CD4-positive, alpha-beta T cell (primary cell): ENCODE measurements around the gene MGA. TPM values are rescaled to one million over a fixed set of nuclear protein-coding genes. Genes with fewer than 3 reads are reported as not detected.

ENCODE experiments used
- ATAC-seq: fragments of 200-7000 bp; cut with Tn5 transposase; one replicate; pipeline ENCODE4 v1.10.0; 2022; ENCODE audit warnings: mild to moderate bottlenecking; ENCODE audit not compliant: poor library complexity
- CTCF ChIA-PET: fragments of 350-600 bp; sonication (Branson Sonifier 250); formaldehyde crosslinking; loops from one replicate; lab custom pipeline; 2021; ENCODE audit warnings: antibody characterized with exemption, inconsistent platforms; lab: Charles Lee
- POLR2A ChIA-PET: fragments of 350-600 bp; sonication (Branson Sonifier 250); formaldehyde crosslinking; loops from one replicate; lab custom pipeline; 2021; ENCODE audit warnings: antibody characterized with exemption, inconsistent platforms; lab: Charles Lee
- DNase-seq, 14 experiments: peaks; one replicate each; pipeline ENCODE4 v3.0.0-alpha.2; 2013 to 2020; ENCODE audit warnings: mixed read lengths in 2 of 14
- H3K27ac ChIP-seq, 2 donors: one replicate each; pipeline versions ENCODE4 v1.5.1 to v1.7.0; 2013; ENCODE audit warnings: low read length in 2 of 2, low read depth in 1 of 2, mild to moderate bottlenecking in 1 of 2
- H3K27me3 ChIP-seq, 2 experiments: 1 replicate in 1 of 2; 2 replicates in 1 of 2; pipeline versions ENCODE4 v1.6.1 to v1.7.0; 2013; ENCODE audit warnings: low read length in 2 of 2, control low read depth in 1 of 2, mild to moderate bottlenecking in 1 of 2, moderate library complexity in 1 of 2; ENCODE audit not compliant: insufficient read depth in 2 of 2, control insufficient read depth in 1 of 2
- H3K36me3 ChIP-seq: one replicate; pipeline ENCODE4 v1.6.1; 2013; ENCODE audit warnings: low read length, control low read depth; ENCODE audit not compliant: insufficient read depth
- H3K4me1 ChIP-seq: one replicate; pipeline ENCODE4 v1.6.1; 2013; ENCODE audit warnings: low read length, control low read depth; ENCODE audit not compliant: insufficient read depth
- H3K4me3 ChIP-seq: one replicate; pipeline ENCODE4 v1.5.1; 2013; ENCODE audit warnings: mild to moderate bottlenecking, low read length, moderate library complexity
- H3K9me3 ChIP-seq, 2 experiments: 1 replicate in 1 of 2; 2 replicates in 1 of 2; pipeline versions ENCODE4 v1.6.1 to v1.7.0; 2013; ENCODE audit warnings: low read length in 2 of 2, mild to moderate bottlenecking in 2 of 2, control low read depth in 1 of 2, moderate library complexity in 1 of 2; ENCODE audit not compliant: control insufficient read depth in 1 of 2, insufficient read depth in 1 of 2
- H3K27ac Mint-ChIP-seq: one replicate; pipeline ENCODE4 v1.8.0; 2020; ENCODE audit warnings: mixed read lengths
- H3K27me3 Mint-ChIP-seq: one replicate; pipeline ENCODE4 v1.8.0; 2021; ENCODE audit warnings: mixed read lengths
- H3K36me3 Mint-ChIP-seq: one replicate; pipeline ENCODE4 v1.8.0; 2021; ENCODE audit warnings: low read depth, mixed read lengths
- H3K4me1 Mint-ChIP-seq: one replicate; pipeline ENCODE4 v1.8.0; 2021; ENCODE audit warnings: low read depth, mixed read lengths
- H3K4me3 Mint-ChIP-seq: one replicate; pipeline ENCODE4 v1.8.0; 2020; ENCODE audit warnings: mild to moderate bottlenecking, mixed read lengths
- H3K9me3 Mint-ChIP-seq: one replicate; pipeline ENCODE4 v1.8.0; 2020; ENCODE audit warnings: mixed read lengths
- intact Hi-C, 2 experiments: fragments of 100-400 bp; cut with DNase I in 1 of 2; cut with micrococcal nuclease in 1 of 2; formaldehyde crosslinking; loops; one replicate each; pipeline versions ENCODE4 v1.15.1 to v1.9.0; 2023 to 2025; cut with DNase I, micrococcal nuclease
- total RNA-seq, 174 experiments: library from RNA in 2 of 174; stranded (reverse) in 2 of 174; gene quantifications; one replicate each; pipeline ENCODE4 v1.2.3 and lab custom pipeline; 2021 to 2026
- TF ChIP-seq, protein P1 (sequence below): fragments of 200-600 bp; IDR thresholded peaks from one replicate; pipeline ENCODE4 v1.8.0; 2022; ENCODE audit warnings: antibody characterized with exemption, mild to moderate bottlenecking

The MGA gene
- total RNA-seq, 2 experiments from 2014 or later = 31.0 to 33.9 TPM

- Histone ChIP-seq H3K4me3 (peak overlapping the region; percentile 65), H3K27ac (peak overlapping the region; percentile 81 to 91), H3K36me3 (no peaks in the 10 kb centered on the region), H3K9me3 (peaks cover 0 to 13% of the 10 kb centered on the region in 2 experiments), H3K27me3 (no peaks in the 10 kb centered on the region), H3K4me1 (peaks cover 32% of the 10 kb centered on the region)
- no peaks in the 10 kb centered on the region for H3K9me3 Mint-ChIP-seq
- peak overlapping the region; percentile 89 for H3K27ac Mint-ChIP-seq
- ChIA-PET CTCF (interaction anchor here (0.6 to 2.1 kb wide), 7 partner anchors 13 to 313 kb away, joined by 3 to 12 read pairs (median 3); partner anchors contain the start of genes EHD4 and SPTBN5), POLR2A (interaction anchor here (0.6 to 3.4 kb wide), 23 partner anchors 12 to 1219 kb away, joined by 3 to 46 read pairs (median 5); partner anchors contain the start of genes BAHD1, GANC, MAPKBP1 and RPAP1)
- H3K36me3 Mint-ChIP-seq = peaks cover 15% of the 10 kb centered on the region
- ATAC-seq (no peak), DNase-seq (no peak)
- intact Hi-C loops = loop anchor here (2.0 to 10.0 kb wide), 5 partner anchors 38 to 255 kb away; partner anchors contain the start of genes MAPKBP1 (in 1 of the 2) and NDUFAF1 (in 1 of the 2)
- TF ChIP-seq, protein P1, sequence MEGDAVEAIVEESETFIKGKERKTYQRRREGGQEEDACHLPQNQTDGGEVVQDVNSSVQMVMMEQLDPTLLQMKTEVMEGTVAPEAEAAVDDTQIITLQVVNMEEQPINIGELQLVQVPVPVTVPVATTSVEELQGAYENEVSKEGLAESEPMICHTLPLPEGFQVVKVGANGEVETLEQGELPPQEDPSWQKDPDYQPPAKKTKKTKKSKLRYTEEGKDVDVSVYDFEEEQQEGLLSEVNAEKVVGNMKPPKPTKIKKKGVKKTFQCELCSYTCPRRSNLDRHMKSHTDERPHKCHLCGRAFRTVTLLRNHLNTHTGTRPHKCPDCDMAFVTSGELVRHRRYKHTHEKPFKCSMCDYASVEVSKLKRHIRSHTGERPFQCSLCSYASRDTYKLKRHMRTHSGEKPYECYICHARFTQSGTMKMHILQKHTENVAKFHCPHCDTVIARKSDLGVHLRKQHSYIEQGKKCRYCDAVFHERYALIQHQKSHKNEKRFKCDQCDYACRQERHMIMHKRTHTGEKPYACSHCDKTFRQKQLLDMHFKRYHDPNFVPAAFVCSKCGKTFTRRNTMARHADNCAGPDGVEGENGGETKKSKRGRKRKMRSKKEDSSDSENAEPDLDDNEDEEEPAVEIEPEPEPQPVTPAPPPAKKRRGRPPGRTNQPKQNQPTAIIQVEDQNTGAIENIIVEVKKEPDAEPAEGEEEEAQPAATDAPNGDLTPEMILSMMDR = no peak
- H3K4me1 Mint-ChIP-seq = peaks cover 60% of the 10 kb centered on the region
- H3K27me3 Mint-ChIP-seq = no peaks in the 10 kb centered on the region
- peak overlapping the region; percentile 83 for H3K4me3 Mint-ChIP-seq
Observed at GRCh38 chr15:41659855-41660234, 360 bp upstream of the MGA start.

GRCh38 chr15:41661078-41661517, 893 bp downstream of the MGA start:
- peaks cover 69% of the 10 kb centered on the region for H3K4me1 Mint-ChIP-seq
- peak overlapping the region; percentile 89 for H3K27ac Mint-ChIP-seq
- no peak for DNase-seq
- peak overlapping the region; percentile 83 for H3K4me3 Mint-ChIP-seq
- H3K9me3 Mint-ChIP-seq = no peaks in the 10 kb centered on the region
- CTCF ChIA-PET = interaction anchor here (1.0 to 2.1 kb wide), 7 partner anchors 14 to 311 kb away, joined by 3 to 12 read pairs (median 3); partner anchors contain the start of genes EHD4 and SPTBN5
- peaks cover 0 to 13% of the 10 kb centered on the region in 2 experiments for H3K9me3 ChIP-seq
- peak overlapping the region; percentile 65 for H3K4me3 ChIP-seq
- intact Hi-C loops = loop anchor here (2.0 to 5.0 kb wide), 4 partner anchors 39 to 111 kb away; partner anchors contain the start of gene MAPKBP1 (in 1 of the 2)
- no peaks in the 10 kb centered on the region for H3K27me3 Mint-ChIP-seq
- TF ChIP-seq, protein P1 = no peak
- no peaks in the 10 kb centered on the region for H3K27me3 ChIP-seq
- peaks cover 32% of the 10 kb centered on the region for H3K4me1 ChIP-seq
- peak overlapping the region; percentile 81 to 91 for H3K27ac ChIP-seq
- POLR2A ChIA-PET = interaction anchor here (0.5 to 3.4 kb wide), 27 partner anchors 10 to 967 kb away, joined by 3 to 46 read pairs (median 5); partner anchors contain the start of genes CHP1, EHD4, EXD1 and GANC
- no peaks in the 10 kb centered on the region for H3K36me3 ChIP-seq
- no peak for ATAC-seq
- peaks cover 15% of the 10 kb centered on the region for H3K36me3 Mint-ChIP-seq

GRCh38 chr15:41661518-41662225, 1.5 kb downstream of the MGA start:
- ChIA-PET CTCF (interaction anchor here (0.6 to 2.1 kb wide), 4 partner anchors 13 to 311 kb away, joined by 3 to 10 read pairs (median 3); partner anchors contain the start of gene EHD4), POLR2A (interaction anchor here (0.7 to 3.4 kb wide), 14 partner anchors 10 to 431 kb away, joined by 3 to 46 read pairs (median 6); partner anchors contain the start of genes CHP1, EHD4, EXD1 and MAPKBP1)
- intact Hi-C loops = loop anchor here (2.0 to 5.0 kb wide), 4 partner anchors 39 to 111 kb away; partner anchors contain the start of gene MAPKBP1 (in 1 of the 2)
- H3K4me3 Mint-ChIP-seq = peak overlapping the region; percentile 83
- peaks cover 0 to 13% of the 10 kb centered on the region in 2 experiments for H3K9me3 ChIP-seq
- peaks cover 75% of the 10 kb centered on the region for H3K4me1 Mint-ChIP-seq
- peak overlapping the region; percentile 81 to 91 for H3K27ac ChIP-seq
- H3K27me3 ChIP-seq = no peaks in the 10 kb centered on the region
- H3K27me3 Mint-ChIP-seq = no peaks in the 10 kb centered on the region
- DNase-seq = peak; percentile 33 to 91 (median 62)
- peak overlapping the region; percentile 65 for H3K4me3 ChIP-seq
- peaks cover 32% of the 10 kb centered on the region for H3K4me1 ChIP-seq
- no peaks in the 10 kb centered on the region for H3K36me3 ChIP-seq
- ATAC-seq = peak; percentile 37
- peak overlapping the region; percentile 89 for H3K27ac Mint-ChIP-seq
- TF ChIP-seq, protein P1 = no peak
- H3K9me3 Mint-ChIP-seq = no peaks in the 10 kb centered on the region
- H3K36me3 Mint-ChIP-seq = peaks cover 15% of the 10 kb centered on the region
